Transverse colon (tissue), 4 donors: ENCODE data around the gene STAC2. TPM values are rescaled to one million over a fixed set of nuclear protein-coding genes. Genes with fewer than 3 reads are reported as not detected.

ENCODE experiments used
- DNase-seq: peaks from one replicate; pipeline ENCODE4 v3.0.0-alpha.2; 2019
- H3K27ac ChIP-seq, 4 donors: fragments of 200-600 bp; sonication (generic); 2 replicates each; pipeline ENCODE4 v1.5.1; 2016 to 2018; ENCODE audit warnings: inconsistent platforms in 4 of 4
- H3K27me3 ChIP-seq: fragments of 200-600 bp; sonication (generic); 2 replicates; pipeline ENCODE4 v1.5.1; 2017; ENCODE audit warnings: inconsistent platforms
- H3K36me3 ChIP-seq, 4 donors: fragments of 200-600 bp; sonication (generic); 2 replicates each; pipeline ENCODE4 v1.5.1; 2017 to 2019; ENCODE audit warnings: inconsistent platforms in 4 of 4
- H3K4me1 ChIP-seq, 4 donors: fragments of 200-600 bp; sonication (generic); 2 replicates each; pipeline ENCODE4 v1.5.1; 2017 to 2020; ENCODE audit warnings: inconsistent platforms in 4 of 4
- H3K4me3 ChIP-seq, 4 donors: fragments of 200-600 bp; sonication (generic); 1 replicate in 1 of 4; 2 replicates in 3 of 4; pipeline versions ENCODE4 v1.5.1 to v1.6.1; 2017 to 2019; ENCODE audit warnings: inconsistent platforms in 4 of 4
- H3K9me3 ChIP-seq, 2 donors: fragments of 200-600 bp; sonication (generic); 2 replicates each; pipeline ENCODE4 v1.5.1; 2017 to 2019; ENCODE audit warnings: inconsistent platforms in 2 of 2
- EP300 ChIP-seq: sonication (generic); formaldehyde crosslinking; IDR thresholded peaks from one replicate; pipeline ENCODE4 v1.6.1; 2017; ENCODE audit warnings: antibody characterized with exemption, low read depth
- POLR2A ChIP-seq: fragments of 450-650 bp; IDR thresholded peaks from one replicate; pipeline ENCODE4 v1.6.1; 2016; ENCODE audit warnings: antibody characterized with exemption, mild to moderate bottlenecking, moderate library complexity
- POLR2AphosphoS5 ChIP-seq, 3 donors: sonication (generic); formaldehyde crosslinking; IDR thresholded peaks; one replicate each; pipeline ENCODE4 v1.6.1; 2016; ENCODE audit warnings: antibody characterized with exemption in 3 of 3
- WGBS, 2 donors: methylation state at CpG; one replicate each; pipeline ENCODE4 v1.1.5; 2018; ENCODE audit warnings: low coverage in 1 of 2; 5-methylcytosine and 5-hydroxymethylcytosine counted together
- in situ Hi-C, 4 donors: fragments of 200-750 bp; cut with MboI; loops; one replicate each; pipeline versions ENCODE4 v1.15.0 to v1.15.1; 2017; ENCODE audit warnings: low sequenced_read_pairs in 3 of 4, low pct_ligation_motif_present in 1 of 4, low pct_unique_long_range_greater_than_20kb in 1 of 4
- intact Hi-C: fragments of 100-400 bp; cut with DNase I; formaldehyde crosslinking; loops from one replicate; pipeline ENCODE4 v1.15.1; 2023; ENCODE audit warnings: low total_unique reads
- total RNA-seq, 4 donors: library from RNA; depleted of rRNA; stranded (reverse); fragments of >200 nt; gene quantifications; one replicate each; pipeline ENCODE4 v1.1.0, GENCODE V29; 2016
- TF ChIP-seq, protein P1 (sequence below), 5 experiments: fragments of 200-600 bp in 3 of 5; fragments of 450-650 bp in 2 of 5; sonication (generic) in 3 of 5; IDR thresholded peaks; 1 replicate in 2 of 5; 2 replicates in 3 of 5; pipeline ENCODE4 v1.5.1; 2016 to 2017; ENCODE audit warnings: antibody characterized with exemption in 5 of 5, inconsistent platforms in 3 of 5, mild to moderate bottlenecking in 2 of 5, moderate library complexity in 1 of 5

The STAC2 gene
- total RNA-seq, 4 donors from 2014 or later, result not detected

- H3K4me1 ChIP-seq, result peaks cover 0 to 14% (median 0%) of the 10 kb centered on the region in 4 donors
- WGBS, 2 donors, result 22 to 73% methylated on average over 2 to 16 of the region's 16 CpGs
- peaks cover 12% of the 10 kb centered on the region for H3K27me3 ChIP-seq
- in situ Hi-C loops (loop anchor here in 1 of 4 donors (10.0 kb wide), 1 partner anchor 65 kb away; no protein-coding TSS in a partner anchor), intact Hi-C loops (loop anchor here (5.0 kb wide), 1 partner anchor 32 kb away; no protein-coding TSS in a partner anchor)
- no peaks in the 10 kb centered on the region for H3K36me3 ChIP-seq
- H3K27ac ChIP-seq, result no peak overlapping the region
- H3K4me3 ChIP-seq, result no peak overlapping the region
- DNase-seq, result peak; percentile 81
- H3K9me3 ChIP-seq, result no peaks in the 10 kb centered on the region
- TF ChIP-seq EP300, result no peak
- no peak for TF ChIP-seq POLR2A
- TF ChIP-seq POLR2AphosphoS5 (IDR thresholded peaks at IDR 0.05), result no peak
- TF ChIP-seq, protein P1, sequence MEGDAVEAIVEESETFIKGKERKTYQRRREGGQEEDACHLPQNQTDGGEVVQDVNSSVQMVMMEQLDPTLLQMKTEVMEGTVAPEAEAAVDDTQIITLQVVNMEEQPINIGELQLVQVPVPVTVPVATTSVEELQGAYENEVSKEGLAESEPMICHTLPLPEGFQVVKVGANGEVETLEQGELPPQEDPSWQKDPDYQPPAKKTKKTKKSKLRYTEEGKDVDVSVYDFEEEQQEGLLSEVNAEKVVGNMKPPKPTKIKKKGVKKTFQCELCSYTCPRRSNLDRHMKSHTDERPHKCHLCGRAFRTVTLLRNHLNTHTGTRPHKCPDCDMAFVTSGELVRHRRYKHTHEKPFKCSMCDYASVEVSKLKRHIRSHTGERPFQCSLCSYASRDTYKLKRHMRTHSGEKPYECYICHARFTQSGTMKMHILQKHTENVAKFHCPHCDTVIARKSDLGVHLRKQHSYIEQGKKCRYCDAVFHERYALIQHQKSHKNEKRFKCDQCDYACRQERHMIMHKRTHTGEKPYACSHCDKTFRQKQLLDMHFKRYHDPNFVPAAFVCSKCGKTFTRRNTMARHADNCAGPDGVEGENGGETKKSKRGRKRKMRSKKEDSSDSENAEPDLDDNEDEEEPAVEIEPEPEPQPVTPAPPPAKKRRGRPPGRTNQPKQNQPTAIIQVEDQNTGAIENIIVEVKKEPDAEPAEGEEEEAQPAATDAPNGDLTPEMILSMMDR (IDR thresholded peaks at IDR 0.05), result peak; percentile 58 to 73 (median 60)
Measured at GRCh38 chr17:39239640-39240314, 14.0 kb upstream of the STAC2 start.

GRCh38 chr17:39238311-39238972, 12.7 kb upstream of the STAC2 start:
- 26% methylated on average over 15 of the region's 15 CpGs; no CpG with 5 or more reads in 1 of the 2 donors for WGBS, 2 donors
- intact Hi-C loops, result no loop called here
- H3K27ac ChIP-seq, result no peak overlapping the region

DNA sequence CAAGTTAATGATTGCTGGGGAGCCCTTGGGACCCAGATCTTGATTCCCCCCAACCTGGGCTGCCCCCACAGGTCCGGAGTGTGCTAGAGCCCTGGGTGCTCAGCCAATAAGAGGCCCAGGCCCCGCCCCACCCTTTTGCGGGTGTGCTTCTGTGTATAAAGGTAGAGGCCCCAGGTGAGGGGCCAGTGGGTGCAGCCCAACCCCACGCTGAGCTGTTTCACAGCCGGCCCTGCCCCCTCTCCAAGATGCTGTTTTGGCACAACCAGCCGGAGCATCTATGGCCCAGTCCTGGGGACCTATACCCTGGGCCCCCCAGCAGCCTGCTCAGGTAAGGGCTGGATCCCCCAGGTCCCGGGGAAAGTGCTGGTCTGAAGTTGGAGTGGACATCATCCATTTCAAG, 11.8 kb upstream of the STAC2 start:
- intact Hi-C loops, result no loop called here
- in situ Hi-C loops, result loop anchor here in 1 of 4 donors (10.0 kb wide), 1 partner anchor 63 kb away; no protein-coding TSS in a partner anchor

More at GRCh38 chr17:39238311-39238972, 12.7 kb upstream of the STAC2 start:
- H3K36me3 ChIP-seq, result no peaks in the 10 kb centered on the region
- TF ChIP-seq, protein P1 (IDR thresholded peaks at IDR 0.05), result no peak
- TF ChIP-seq POLR2AphosphoS5 (IDR thresholded peaks at IDR 0.05) (peak in 1 of 3 donors; percentile 14), POLR2A (no peak), EP300 (no peak)
- H3K9me3 ChIP-seq, result no peaks in the 10 kb centered on the region
- DNase-seq, result peak; percentile 64
- H3K27me3 ChIP-seq, result peaks cover 10% of the 10 kb centered on the region
- H3K4me3 ChIP-seq, result no peak overlapping the region
- in situ Hi-C loops, result loop anchor here in 1 of 4 donors (10.0 kb wide), 1 partner anchor 64 kb away; no protein-coding TSS in a partner anchor
- peaks cover 0 to 10% (median 0%) of the 10 kb centered on the region in 4 donors for H3K4me1 ChIP-seq

More for the DNA sequence above, 11.8 kb upstream of the STAC2 start:
- Histone ChIP-seq H3K4me1 (peaks cover 0 to 10% (median 0%) of the 10 kb centered on the region in 4 donors), H3K4me3 (no peak overlapping the region), H3K27me3 (peaks cover 18% of the 10 kb centered on the region), H3K36me3 (no peaks in the 10 kb centered on the region), H3K9me3 (no peaks in the 10 kb centered on the region), H3K27ac (no peak overlapping the region)
- TF ChIP-seq POLR2AphosphoS5 (IDR thresholded peaks at IDR 0.05) (no peak), EP300 (no peak)
- TF ChIP-seq, protein P1 (IDR thresholded peaks at IDR 0.05), result no peak
- no peak for DNase-seq
- whole genome bisulfite sequencing, 2 donors, result 88% methylated on average over 6 of the region's 7 CpGs; no CpG with 5 or more reads in 1 of the 2 donors
